Naive thymus-derived CD4-positive, alpha-beta T cell (primary cell): ENCODE results near the gene FGFR2. TPM values are rescaled to one million over a fixed set of nuclear protein-coding genes. Genes with fewer than 3 reads are reported as not detected.
"Not testable (repeated sequence)": the region's sequence is repeated elsewhere in the genome, so short reads cannot be mapped to it uniquely, and the experiment has no call there.

Experiments used
- ATAC-seq: fragments of 150-1000 bp; cut with Tn5 transposase; 2 replicates; pipeline ENCODE4 v1.10.0; 2021; ENCODE audit warnings: mild to moderate bottlenecking, moderate library complexity
- CTCF ChIA-PET: fragments of 350-600 bp; sonication (Branson Sonifier 250); formaldehyde crosslinking; loops from one replicate; lab custom pipeline; 2021; ENCODE audit warnings: antibody characterized with exemption; lab: Charles Lee
- POLR2A ChIA-PET: fragments of 350-600 bp; sonication (Branson Sonifier 250); formaldehyde crosslinking; loops from one replicate; lab custom pipeline; 2021; ENCODE audit warnings: antibody characterized with exemption, inconsistent platforms; lab: Charles Lee
- DNase-seq, 9 donors: peaks; one replicate each; pipeline versions ENCODE4 v3.0.0 to v3.0.0-alpha.2; 2020 to 2022; ENCODE audit warnings: mixed read lengths in 1 of 9
- H3K27ac ChIP-seq: one replicate; pipeline ENCODE4 v1.7.0; 2013; ENCODE audit warnings: mild to moderate bottlenecking, low read depth, low read length, moderate library complexity
- H3K27me3 ChIP-seq, 2 donors: one replicate each; pipeline ENCODE4 v1.7.0; 2013; ENCODE audit warnings: low read length in 2 of 2, mild to moderate bottlenecking in 2 of 2, moderate library complexity in 2 of 2; ENCODE audit not compliant: control insufficient read depth in 2 of 2, insufficient read depth in 2 of 2
- H3K36me3 ChIP-seq, 3 experiments: 1 replicate in 2 of 3; 2 replicates in 1 of 3; pipeline ENCODE4 v1.7.0; 2013; ENCODE audit warnings: low read length in 3 of 3, mild to moderate bottlenecking in 3 of 3, moderate library complexity in 1 of 3; ENCODE audit not compliant: insufficient read depth in 3 of 3, control insufficient read depth in 2 of 3
- H3K4me1 ChIP-seq, 2 donors: one replicate each; pipeline ENCODE4 v1.7.0; 2013; ENCODE audit warnings: low read length in 2 of 2, mild to moderate bottlenecking in 2 of 2, moderate library complexity in 1 of 2; ENCODE audit not compliant: control insufficient read depth in 2 of 2, insufficient read depth in 2 of 2
- H3K4me3 ChIP-seq: 2 replicates; pipeline ENCODE4 v1.7.0; 2013; ENCODE audit warnings: mild to moderate bottlenecking, low read length
- H3K9me3 ChIP-seq, 3 experiments: 1 replicate in 2 of 3; 2 replicates in 1 of 3; pipeline ENCODE4 v1.7.0; 2013; ENCODE audit warnings: low read length in 3 of 3; ENCODE audit not compliant: control insufficient read depth in 2 of 3
- H3K27ac Mint-ChIP-seq, 9 donors: one replicate each; pipeline ENCODE4 v1.8.0; 2020 to 2022; ENCODE audit warnings: mixed read lengths in 9 of 9, mild to moderate bottlenecking in 8 of 9, moderate library complexity in 5 of 9, inconsistent platforms in 2 of 9
- H3K27me3 Mint-ChIP-seq, 5 donors: one replicate each; pipeline ENCODE4 v1.8.0; 2021 to 2022; ENCODE audit warnings: mixed read lengths in 5 of 5, mild to moderate bottlenecking in 1 of 5
- H3K36me3 Mint-ChIP-seq, 5 donors: one replicate each; pipeline ENCODE4 v1.8.0; 2020 to 2022; ENCODE audit warnings: mixed read lengths in 5 of 5, mild to moderate bottlenecking in 3 of 5, inconsistent platforms in 1 of 5
- H3K4me1 Mint-ChIP-seq, 7 donors: one replicate each; pipeline ENCODE4 v1.8.0; 2020 to 2022; ENCODE audit warnings: mixed read lengths in 7 of 7, mild to moderate bottlenecking in 3 of 7, inconsistent platforms in 1 of 7
- H3K4me3 Mint-ChIP-seq, 10 donors: one replicate each; pipeline ENCODE4 v1.8.0; 2020 to 2022; ENCODE audit warnings: mild to moderate bottlenecking in 10 of 10, mixed read lengths in 10 of 10, moderate library complexity in 6 of 10, inconsistent platforms in 2 of 10
- H3K9me3 Mint-ChIP-seq, 11 donors: one replicate each; pipeline ENCODE4 v1.8.0; 2020 to 2022; ENCODE audit warnings: mixed read lengths in 11 of 11, mild to moderate bottlenecking in 4 of 11, inconsistent platforms in 1 of 11, moderate library complexity in 1 of 11
- intact Hi-C, 2 donors: fragments of 100-400 bp; cut with micrococcal nuclease; formaldehyde crosslinking; loops; one replicate each; pipeline ENCODE4 v1.15.1; 2023
- polyA plus RNA-seq, 2 donors: library from polyadenylated mRNA; unstranded; fragments of 300-500 nt; fragmentation: Illumina TruSeq; gene quantifications; one replicate each; pipeline ENCODE4 v1.2.3, GENCODE V29; 2021
- total RNA-seq, 6 experiments: library from RNA in 5 of 6; stranded (reverse) in 5 of 6; gene quantifications; 1 replicate in 5 of 6; 2 replicates in 1 of 6; pipeline ENCODE4 v1.2.3 and lab custom pipeline; 2021 to 2026

Gene FGFR2
- total and polyA plus RNA-seq, 7 experiments from 2014 or later: 0.88 to 1.2 TPM; not detected in 5

GRCh38 chr10:121524157-121524817 is 74.0 kb downstream of the FGFR2 start:
- no peaks in the 10 kb centered on the region for H3K36me3 Mint-ChIP-seq
- Histone ChIP-seq H3K27ac (no peak overlapping the region), H3K27me3 (no peaks in the 10 kb centered on the region), H3K36me3 (no peaks in the 10 kb centered on the region), H3K4me3 (no peak overlapping the region), H3K9me3 (no peaks in the 10 kb centered on the region), H3K4me1 (no peaks in the 10 kb centered on the region)
- H3K4me1 Mint-ChIP-seq: no peaks in the 10 kb centered on the region
- CTCF ChIA-PET: no interaction called here
- H3K27me3 Mint-ChIP-seq: peaks cover 0 to 11% (median 0%) of the 10 kb centered on the region in 5 donors
- no peak overlapping the region for H3K27ac Mint-ChIP-seq
- POLR2A ChIA-PET: no interaction called here
- DNase-seq (no peak), ATAC-seq (no peak)
- intact Hi-C loops: no loop called here
- peaks cover 0 to 6% (median 2%) of the 10 kb centered on the region in 11 donors for H3K9me3 Mint-ChIP-seq
- H3K4me3 Mint-ChIP-seq: no peak overlapping the region

GRCh38 chr10:121522831-121523230 is 75.4 kb downstream of the FGFR2 start:
- ChIA-PET POLR2A (no interaction called here), CTCF (no interaction called here)
- no peaks in the 10 kb centered on the region for H3K27me3 ChIP-seq
- no peaks in the 10 kb centered on the region for H3K9me3 ChIP-seq
- peaks cover 0 to 6% (median 2%) of the 10 kb centered on the region in 11 donors for H3K9me3 Mint-ChIP-seq
- H3K36me3 ChIP-seq: no peaks in the 10 kb centered on the region
- no peaks in the 10 kb centered on the region for H3K4me1 Mint-ChIP-seq
- H3K36me3 Mint-ChIP-seq: no peaks in the 10 kb centered on the region
- ATAC-seq (no peak), DNase-seq (no peak)
- H3K27ac ChIP-seq: no peak overlapping the region
- H3K4me1 ChIP-seq: no peaks in the 10 kb centered on the region
- no peak overlapping the region for H3K4me3 Mint-ChIP-seq
- no peak overlapping the region for H3K27ac Mint-ChIP-seq
- intact Hi-C loops: no loop called here
- H3K27me3 Mint-ChIP-seq: peaks cover 0 to 11% (median 0%) of the 10 kb centered on the region in 5 donors
- H3K4me3 ChIP-seq: no peak overlapping the region

- no peaks in the 10 kb centered on the region for H3K36me3 Mint-ChIP-seq
- peaks cover 0 to 5% (median 2%) of the 10 kb centered on the region in 11 donors for H3K9me3 Mint-ChIP-seq
- no peak overlapping the region for H3K4me3 Mint-ChIP-seq
- H3K4me3 ChIP-seq: no peak overlapping the region
- DNase-seq: no peak
- CTCF ChIA-PET: no interaction called here
- H3K9me3 ChIP-seq: no peaks in the 10 kb centered on the region
- no peak overlapping the region for H3K27ac Mint-ChIP-seq
- no peaks in the 10 kb centered on the region for H3K4me1 ChIP-seq
- H3K27me3 Mint-ChIP-seq: peaks cover 0 to 11% (median 0%) of the 10 kb centered on the region in 5 donors
- no peaks in the 10 kb centered on the region for H3K27me3 ChIP-seq
- no peak for ATAC-seq
- intact Hi-C loops: no loop called here
- no peaks in the 10 kb centered on the region for H3K36me3 ChIP-seq
- POLR2A ChIA-PET: no interaction called here
- no peaks in the 10 kb centered on the region for H3K4me1 Mint-ChIP-seq
- H3K27ac ChIP-seq: no peak overlapping the region
These were observed 76.3 kb downstream of the FGFR2 start for GRCh38 chr10:121521794-121522556.

GRCh38 chr10:121520526-121520925 is 77.7 kb downstream of the FGFR2 start:
- ATAC-seq, CTCF ChIA-PET, H3K27me3 ChIP-seq, H3K4me1 Mint-ChIP-seq, intact Hi-C loops, H3K4me3 Mint-ChIP-seq, H3K36me3 ChIP-seq, H3K4me3 ChIP-seq, H3K9me3 ChIP-seq, H3K36me3 Mint-ChIP-seq, POLR2A ChIA-PET, H3K4me1 ChIP-seq, H3K27ac ChIP-seq, DNase-seq, H3K9me3 Mint-ChIP-seq: not testable (repeated sequence)
- Mint-ChIP-seq H3K27ac (peak overlapping the region in 1 of 9 donors; percentile 13), H3K27me3 (peaks cover 0 to 11% (median 0%) of the 10 kb centered on the region in 5 donors)

- intact Hi-C loops: no loop called here
These were observed 78.2 kb downstream of the FGFR2 start for GRCh38 chr10:121519901-121520493.

GRCh38 chr10:121519411-121519810 is 78.8 kb downstream of the FGFR2 start:
- DNase-seq (no peak), ATAC-seq (no peak)
- H3K4me3 ChIP-seq: no peak overlapping the region
- CTCF ChIA-PET: no interaction called here
- Mint-ChIP-seq H3K36me3 (no peaks in the 10 kb centered on the region), H3K27ac (no peak overlapping the region), H3K27me3 (peaks cover 0 to 11% (median 0%) of the 10 kb centered on the region in 5 donors), H3K9me3 (peaks cover 0 to 4% (median 2%) of the 10 kb centered on the region in 11 donors), H3K4me3 (no peak overlapping the region), H3K4me1 (peaks cover 0 to 2% (median 0%) of the 10 kb centered on the region in 7 donors)
- POLR2A ChIA-PET: interaction anchor here (0.6 kb wide), 1 partner anchor 90 kb away, joined by 3 read pairs; no protein-coding TSS in a partner anchor
- H3K27me3 ChIP-seq: no peaks in the 10 kb centered on the region
- H3K9me3 ChIP-seq: no peaks in the 10 kb centered on the region
- no peaks in the 10 kb centered on the region for H3K36me3 ChIP-seq
- intact Hi-C loops: no loop called here
- H3K27ac ChIP-seq: no peak overlapping the region
- no peaks in the 10 kb centered on the region for H3K4me1 ChIP-seq

More at GRCh38 chr10:121519901-121520493, 78.2 kb downstream of the FGFR2 start:
- H3K4me1 Mint-ChIP-seq: peaks cover 0 to 2% (median 0%) of the 10 kb centered on the region in 7 donors
- Histone ChIP-seq H3K27me3 (no peaks in the 10 kb centered on the region), H3K4me3 (no peak overlapping the region), H3K27ac (no peak overlapping the region), H3K9me3 (no peaks in the 10 kb centered on the region), H3K36me3 (no peaks in the 10 kb centered on the region), H3K4me1 (no peaks in the 10 kb centered on the region)
- no peak for DNase-seq
- H3K27ac Mint-ChIP-seq: no peak overlapping the region
- H3K9me3 Mint-ChIP-seq: peaks cover 0 to 4% (median 2%) of the 10 kb centered on the region in 11 donors
- H3K27me3 Mint-ChIP-seq: peaks cover 0 to 11% (median 0%) of the 10 kb centered on the region in 5 donors
- no peaks in the 10 kb centered on the region for H3K36me3 Mint-ChIP-seq
- ChIA-PET CTCF (no interaction called here), POLR2A (no interaction called here)
- ATAC-seq: no peak
- H3K4me3 Mint-ChIP-seq: no peak overlapping the region
